OCI-LY1 (cell line): ENCODE results near the gene LDLRAD3.

Experiments
- H2AFZ ChIP-seq: fragments of 200-600 bp; sonication (generic), shearing (Covaris generic); 2 replicates; pipeline ENCODE4 v1.6.0; 2014; ENCODE audit warnings: antibody characterized with exemption, mild to moderate bottlenecking, low read length
- H3F3A ChIP-seq: fragments of 200-600 bp; sonication (generic), shearing (Covaris generic); 2 replicates; pipeline ENCODE4 v1.6.0; 2014; ENCODE audit warnings: mild to moderate bottlenecking, antibody characterized with exemption, low read length, moderate library complexity; ENCODE audit not compliant: insufficient read depth
- H3K27ac ChIP-seq: fragments of 200-600 bp; sonication (generic); 2 replicates; pipeline ENCODE4 v1.5.1; 2014; ENCODE audit warnings: low read length, mixed run types, mild to moderate bottlenecking, low read depth; ENCODE audit not compliant: poor library complexity, severe bottlenecking
- H3K27me3 ChIP-seq: fragments of 200-600 bp; sonication (generic); 2 replicates; pipeline ENCODE4 v1.6.0; 2014; ENCODE audit warnings: antibody characterized with exemption, mild to moderate bottlenecking, low read length, moderate library complexity; ENCODE audit not compliant: insufficient read depth
- H3K36me3 ChIP-seq: fragments of 200-600 bp; sonication (generic); 2 replicates; pipeline ENCODE4 v1.6.1; 2014; ENCODE audit warnings: mild to moderate bottlenecking, antibody characterized with exemption, low read length, moderate library complexity, mixed read lengths; ENCODE audit not compliant: insufficient read depth
- H3K4me1 ChIP-seq: fragments of 200-600 bp; sonication (generic); 2 replicates; pipeline ENCODE4 v1.5.1; 2014; ENCODE audit warnings: mild to moderate bottlenecking, low read length, moderate library complexity; ENCODE audit not compliant: insufficient read depth, severe bottlenecking
- H3K4me2 ChIP-seq: fragments of 200-600 bp; sonication (generic), shearing (Covaris generic); 2 replicates; pipeline ENCODE4 v1.6.1; 2014; ENCODE audit warnings: low read length
- H3K4me3 ChIP-seq: fragments of 200-600 bp; sonication (generic); 2 replicates; pipeline ENCODE4 v1.5.1; 2014; ENCODE audit warnings: low read length, low read depth, mild to moderate bottlenecking, mixed read lengths; ENCODE audit not compliant: poor library complexity, severe bottlenecking
- H3K79me2 ChIP-seq: fragments of 200-600 bp; shearing (Covaris generic); 2 replicates; pipeline ENCODE4 v1.6.1; 2016; ENCODE audit warnings: mixed run types, low read length, mixed read lengths; ENCODE audit not compliant: insufficient read depth
- H3K9ac ChIP-seq: fragments of 200-600 bp; sonication (generic), shearing (Covaris generic); 2 replicates; pipeline ENCODE4 v1.6.1; 2014; ENCODE audit warnings: mild to moderate bottlenecking, low read length, mixed read lengths
- H3K9me2 ChIP-seq: fragments of 200-600 bp; sonication (generic), shearing (Covaris generic); 2 replicates; pipeline ENCODE4 v1.6.1; 2014; ENCODE audit warnings: low read depth, mild to moderate bottlenecking, low read length, mixed read lengths
- H3K9me3 ChIP-seq: fragments of 200-600 bp; shearing (Covaris generic); 2 replicates; pipeline ENCODE4 v1.6.1; 2014; ENCODE audit warnings: low read length, mixed read lengths
- H4K20me1 ChIP-seq: fragments of 200-600 bp; sonication (generic), shearing (Covaris generic); 2 replicates; pipeline ENCODE4 v1.6.0; 2016; ENCODE audit warnings: mild to moderate bottlenecking, low read length; ENCODE audit not compliant: insufficient read depth
- CTCF ChIP-seq: fragments of 200-600 bp; sonication (generic), shearing (Covaris generic); IDR thresholded peaks from 2 replicates; pipeline ENCODE4 v1.5.1; 2017; ENCODE audit warnings: mild to moderate bottlenecking, antibody characterized with exemption, low read length, moderate library complexity, mixed read lengths
- EZH2 ChIP-seq: fragments of 200-600 bp; sonication (generic), shearing (Covaris generic); IDR thresholded peaks from 2 replicates; pipeline ENCODE4 v1.8.0; 2017; ENCODE audit warnings: borderline replicate concordance, mixed run types, mild to moderate bottlenecking, antibody characterized with exemption, low read length, moderate library complexity, mixed read lengths

The LDLRAD3 gene

GRCh38 chr11:36081274-36081945 lies 137.5 kb downstream of the LDLRAD3 start:
- H3K4me3 ChIP-seq, result no peak overlapping the region
- TF ChIP-seq EZH2 (no peak), CTCF (no peak)
- H4K20me1 ChIP-seq, result no peaks in the 10 kb centered on the region
- no peaks in the 10 kb centered on the region for H3K9me3 ChIP-seq
- no peaks in the 10 kb centered on the region for H3K36me3 ChIP-seq
- no peaks in the 10 kb centered on the region for H3K27me3 ChIP-seq
- H3K79me2 ChIP-seq, result no peaks in the 10 kb centered on the region
- H3F3A ChIP-seq, result no peaks in the 10 kb centered on the region
- no peak overlapping the region for H2AFZ ChIP-seq
- H3K4me2 ChIP-seq, result no peak overlapping the region
- H3K9me2 ChIP-seq, result no peaks in the 10 kb centered on the region
- no peak overlapping the region for H3K9ac ChIP-seq
- no peak overlapping the region for H3K27ac ChIP-seq
- no peaks in the 10 kb centered on the region for H3K4me1 ChIP-seq

- TF ChIP-seq EZH2, result no peak
- TF ChIP-seq CTCF, result no peak
- Histone ChIP-seq H4K20me1 (no peaks in the 10 kb centered on the region), H3K36me3 (no peaks in the 10 kb centered on the region), H2AFZ (no peak overlapping the region), H3K27me3 (no peaks in the 10 kb centered on the region), H3K9me2 (no peaks in the 10 kb centered on the region), H3K27ac (no peak overlapping the region), H3F3A (no peaks in the 10 kb centered on the region), H3K9me3 (no peaks in the 10 kb centered on the region), H3K9ac (no peak overlapping the region), H3K4me3 (no peak overlapping the region), H3K79me2 (no peaks in the 10 kb centered on the region), H3K4me1 (no peaks in the 10 kb centered on the region), H3K4me2 (no peak overlapping the region)
Measured at GRCh38 chr11:36086366-36086765, 142.5 kb downstream of the LDLRAD3 start.

GRCh38 chr11:36088266-36088972 lies 144.6 kb downstream of the LDLRAD3 start:
- TF ChIP-seq CTCF (no peak), EZH2 (no peak)
- Histone ChIP-seq H3K79me2 (no peaks in the 10 kb centered on the region), H4K20me1 (no peaks in the 10 kb centered on the region), H3K9me2 (no peaks in the 10 kb centered on the region), H2AFZ (no peak overlapping the region), H3K4me2 (no peak overlapping the region), H3K27ac (no peak overlapping the region), H3K4me3 (no peak overlapping the region), H3K9me3 (no peaks in the 10 kb centered on the region), H3K9ac (no peak overlapping the region), H3K36me3 (no peaks in the 10 kb centered on the region), H3K27me3 (no peaks in the 10 kb centered on the region), H3K4me1 (no peaks in the 10 kb centered on the region), H3F3A (no peaks in the 10 kb centered on the region)
